Stimulated activated CD8-positive, alpha-beta memory T cell treated with anti-CD3 and anti-CD28 coated beads, Interleukin-15, amount 100 ng/mL, for 48 hours (primary cell): ENCODE data around the gene MPP7.
"Not testable (repeated sequence)": the region's sequence is repeated elsewhere in the genome, so short reads cannot be mapped to it uniquely, and the experiment has no call there.

Experiments
- DNase-seq, 2 donors: peaks; one replicate each; pipeline ENCODE4 v3.0.0-alpha.2; 2020; ENCODE audit warnings: low read depth in 2 of 2

The MPP7 gene

GRCh38 chr10:28302638-28303488 lies at the start of gene MPP7:
TSS of gene MPP7 (minus strand) at chr10:28303064. CDS start at chr10:28238604, 64,460 bp downstream.
- DNase-seq, result peak; percentile 96

- no peak for DNase-seq
Measured at GRCh38 chr10:28349892-28350291, 47.0 kb upstream of the MPP7 start.

GRCh38 chr10:28343987-28344895 lies 41.4 kb upstream of the MPP7 start:
- no peak for DNase-seq

- no peak for DNase-seq
Measured at GRCh38 chr10:28343252-28343651, 40.4 kb upstream of the MPP7 start.

GRCh38 chr10:28341679-28342078 lies 38.8 kb upstream of the MPP7 start:
- DNase-seq, result not testable (repeated sequence)

- DNase-seq, result no peak
Measured at GRCh38 chr10:28332726-28333125, 29.9 kb upstream of the MPP7 start.

GRCh38 chr10:28331841-28332240 lies 29.0 kb upstream of the MPP7 start:
- no peak for DNase-seq

GRCh38 chr10:28331066-28331465 lies 28.2 kb upstream of the MPP7 start:
- no peak for DNase-seq

GRCh38 chr10:28328346-28328745 lies 25.5 kb upstream of the MPP7 start:
- no peak for DNase-seq

- DNase-seq, result no peak
Measured at GRCh38 chr10:28327491-28327880, 24.6 kb upstream of the MPP7 start.

- DNase-seq, result no peak
Measured at GRCh38 chr10:28326516-28327490, 23.9 kb upstream of the MPP7 start.

GRCh38 chr10:28320799-28321198 lies 17.9 kb upstream of the MPP7 start:
- no peak for DNase-seq

GRCh38 chr10:28320090-28320489 lies 17.2 kb upstream of the MPP7 start:
- DNase-seq, result no peak

GRCh38 chr10:28319061-28319460 lies 16.2 kb upstream of the MPP7 start:
- DNase-seq, result not testable (repeated sequence)

GRCh38 chr10:28318626-28319025 lies 15.8 kb upstream of the MPP7 start:
- DNase-seq, result no peak

- no peak for DNase-seq
Measured at GRCh38 chr10:28317760-28318159, 14.9 kb upstream of the MPP7 start.

- no peak for DNase-seq
Measured at GRCh38 chr10:28316696-28317095, 13.8 kb upstream of the MPP7 start.

GRCh38 chr10:28315140-28315539 lies 12.3 kb upstream of the MPP7 start:
- DNase-seq, result no peak

- DNase-seq, result no peak
Measured at GRCh38 chr10:28314211-28314610, 11.3 kb upstream of the MPP7 start.

GRCh38 chr10:28312572-28312971 lies 9.7 kb upstream of the MPP7 start:
- no peak for DNase-seq

- DNase-seq, result no peak
Measured at GRCh38 chr10:28311104-28311503, 8.2 kb upstream of the MPP7 start.
